Peyer's patch (tissue), 4 donors: ENCODE data around the gene OPTC. TPM values are rescaled to one million over a fixed set of nuclear protein-coding genes. Genes with fewer than 3 reads are reported as not detected.

Experiments used
- DNase-seq, 3 donors: peaks; one replicate each; pipeline ENCODE4 v3.0.0-alpha.2; 2017 to 2019
- H3K27ac ChIP-seq, 4 donors: fragments of 200-600 bp; sonication (generic); one replicate each; pipeline ENCODE4 v1.5.1; 2016 to 2019
- H3K27me3 ChIP-seq, 2 donors: fragments of 200-600 bp; sonication (generic); one replicate each; pipeline ENCODE4 v1.5.1; 2019
- H3K36me3 ChIP-seq, 3 donors: fragments of 200-600 bp; sonication (generic); one replicate each; pipeline ENCODE4 v1.5.1; 2016 to 2019
- H3K4me1 ChIP-seq, 4 donors: fragments of 200-600 bp; sonication (generic); one replicate each; pipeline ENCODE4 v1.5.1; 2016 to 2019
- H3K4me3 ChIP-seq, 4 donors: fragments of 200-600 bp; sonication (generic); 1 replicate in 3 of 4; 2 replicates in 1 of 4; pipeline ENCODE4 v1.5.1; 2016 to 2019; ENCODE audit warnings: mild to moderate bottlenecking in 1 of 4
- H3K9me3 ChIP-seq, 4 donors: fragments of 200-600 bp; sonication (generic); one replicate each; pipeline ENCODE4 v1.5.1; 2016 to 2019; ENCODE audit warnings: mild to moderate bottlenecking in 1 of 4
- POLR2A ChIP-seq, 2 donors: fragments of 450-650 bp; IDR thresholded peaks; one replicate each; pipeline ENCODE4 v1.5.1; 2017; ENCODE audit warnings: antibody characterized with exemption in 2 of 2, mild to moderate bottlenecking in 2 of 2, moderate library complexity in 2 of 2
- total RNA-seq, 4 donors: library from RNA; depleted of rRNA; stranded (reverse); fragments of >200 nt; gene quantifications; one replicate each; pipeline ENCODE4 v1.1.0, GENCODE V29; 2016
- TF ChIP-seq, protein P1 (sequence below), 6 experiments: fragments of 450-650 bp in 4 of 6; fragments of 200-600 bp in 2 of 6; sonication (generic) in 1 of 6; IDR thresholded peaks; one replicate each; pipeline ENCODE4 v1.5.1; 2017 to 2019; ENCODE audit warnings: antibody characterized with exemption in 6 of 6, mild to moderate bottlenecking in 3 of 6, moderate library complexity in 1 of 6

The OPTC gene
- total RNA-seq, 4 donors from 2014 or later: not detected

DNA sequence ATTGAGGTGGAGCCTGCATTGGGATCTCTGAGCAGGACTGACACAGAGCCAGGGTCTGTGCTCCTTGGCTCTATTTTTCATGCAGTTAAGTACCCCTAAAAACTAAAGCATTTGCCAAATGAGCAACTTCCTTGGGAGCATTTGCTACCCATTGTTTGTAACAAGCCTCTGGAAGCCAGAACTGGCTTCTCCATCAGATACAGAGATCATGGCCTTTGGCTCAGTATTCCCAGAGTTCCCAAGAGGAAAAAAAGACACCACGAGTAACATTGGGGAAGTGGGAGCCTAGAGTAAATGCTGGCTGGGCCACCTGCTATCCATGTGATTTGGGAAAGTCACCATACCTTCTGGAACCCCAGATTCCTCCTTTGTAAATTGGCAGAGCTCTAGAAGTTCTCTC, 44.8 kb downstream of the OPTC start:
- H3K27ac ChIP-seq: no peak overlapping the region

DNA sequence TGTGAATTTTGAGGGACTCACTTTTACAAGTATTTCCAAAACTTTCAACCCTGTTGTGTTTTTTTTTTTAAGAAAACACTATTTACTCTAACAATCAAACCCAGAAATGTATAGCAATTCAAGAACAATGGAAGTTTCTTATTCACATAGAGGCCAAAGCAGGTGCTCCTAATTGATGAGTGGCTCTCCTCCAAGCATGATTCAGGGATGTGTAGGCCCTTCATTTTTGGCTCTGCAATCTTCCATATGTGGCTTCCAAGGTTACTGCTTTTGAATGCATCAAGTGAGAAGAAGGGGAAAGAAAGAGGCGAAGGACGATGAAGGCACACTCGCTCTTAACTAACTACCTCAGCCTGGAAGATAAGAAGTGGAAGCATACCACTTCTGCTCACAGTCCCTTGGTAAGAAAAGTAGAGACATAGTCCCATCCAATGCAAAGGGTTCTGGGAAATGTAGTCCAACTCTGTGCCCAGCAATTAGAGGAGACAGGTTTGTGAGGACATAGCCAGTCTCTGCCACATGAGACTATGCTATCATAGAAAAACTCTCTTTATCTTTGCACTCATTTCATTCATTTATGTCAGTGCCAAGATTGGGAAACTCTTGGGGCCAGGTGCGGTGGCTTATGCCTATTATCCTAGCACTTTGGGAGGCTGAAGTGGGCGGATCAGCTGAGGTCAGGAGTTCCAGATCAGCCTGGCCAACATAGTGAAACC, 46.0 kb downstream of the OPTC start:
- H3K36me3 ChIP-seq: no peaks in the 10 kb centered on the region
- DNase-seq: no peak
- H3K4me3 ChIP-seq: no peak overlapping the region
- H3K27me3 ChIP-seq: no peaks in the 10 kb centered on the region
- H3K9me3 ChIP-seq: no peaks in the 10 kb centered on the region
- TF ChIP-seq POLR2A (IDR thresholded peaks at IDR 0.05): no peak
- TF ChIP-seq, protein P1, sequence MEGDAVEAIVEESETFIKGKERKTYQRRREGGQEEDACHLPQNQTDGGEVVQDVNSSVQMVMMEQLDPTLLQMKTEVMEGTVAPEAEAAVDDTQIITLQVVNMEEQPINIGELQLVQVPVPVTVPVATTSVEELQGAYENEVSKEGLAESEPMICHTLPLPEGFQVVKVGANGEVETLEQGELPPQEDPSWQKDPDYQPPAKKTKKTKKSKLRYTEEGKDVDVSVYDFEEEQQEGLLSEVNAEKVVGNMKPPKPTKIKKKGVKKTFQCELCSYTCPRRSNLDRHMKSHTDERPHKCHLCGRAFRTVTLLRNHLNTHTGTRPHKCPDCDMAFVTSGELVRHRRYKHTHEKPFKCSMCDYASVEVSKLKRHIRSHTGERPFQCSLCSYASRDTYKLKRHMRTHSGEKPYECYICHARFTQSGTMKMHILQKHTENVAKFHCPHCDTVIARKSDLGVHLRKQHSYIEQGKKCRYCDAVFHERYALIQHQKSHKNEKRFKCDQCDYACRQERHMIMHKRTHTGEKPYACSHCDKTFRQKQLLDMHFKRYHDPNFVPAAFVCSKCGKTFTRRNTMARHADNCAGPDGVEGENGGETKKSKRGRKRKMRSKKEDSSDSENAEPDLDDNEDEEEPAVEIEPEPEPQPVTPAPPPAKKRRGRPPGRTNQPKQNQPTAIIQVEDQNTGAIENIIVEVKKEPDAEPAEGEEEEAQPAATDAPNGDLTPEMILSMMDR (IDR thresholded peaks at IDR 0.05): no peak
- H3K4me1 ChIP-seq: no peaks in the 10 kb centered on the region
- H3K27ac ChIP-seq: no peak overlapping the region

More for the DNA sequence above, 44.8 kb downstream of the OPTC start:
- Histone ChIP-seq H3K27me3 (no peaks in the 10 kb centered on the region), H3K4me1 (no peaks in the 10 kb centered on the region), H3K9me3 (no peaks in the 10 kb centered on the region), H3K36me3 (no peaks in the 10 kb centered on the region), H3K4me3 (no peak overlapping the region)
- no peak for DNase-seq
- TF ChIP-seq, protein P1 (IDR thresholded peaks at IDR 0.05): no peak
- TF ChIP-seq POLR2A (IDR thresholded peaks at IDR 0.05): no peak

DNA sequence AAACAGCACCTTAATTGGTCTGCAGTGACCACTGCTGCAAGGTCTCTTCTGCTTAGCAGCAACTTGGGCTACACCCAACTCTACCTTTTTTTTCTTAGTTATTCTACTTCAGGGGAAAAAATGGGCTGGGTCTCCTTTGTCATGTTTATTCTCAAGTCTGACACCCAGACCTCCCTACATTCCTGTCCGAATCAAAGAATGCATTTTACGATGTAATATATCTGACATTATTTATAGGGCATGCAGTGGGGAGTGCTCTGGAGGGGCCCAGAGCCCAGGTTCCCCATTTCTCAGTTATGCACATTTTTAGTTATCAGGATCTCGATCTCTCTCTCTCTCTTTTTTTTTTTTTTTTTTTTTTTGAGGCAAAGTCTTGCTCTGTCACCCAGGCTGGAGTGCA, 50.5 kb downstream of the OPTC start:
- Histone ChIP-seq H3K27me3 (no peaks in the 10 kb centered on the region), H3K27ac (no peak overlapping the region), H3K36me3 (no peaks in the 10 kb centered on the region), H3K4me3 (no peak overlapping the region), H3K4me1 (no peaks in the 10 kb centered on the region), H3K9me3 (no peaks in the 10 kb centered on the region)
- no peak for DNase-seq
- TF ChIP-seq POLR2A (IDR thresholded peaks at IDR 0.05): no peak
- TF ChIP-seq, protein P1 (IDR thresholded peaks at IDR 0.05): no peak

DNA sequence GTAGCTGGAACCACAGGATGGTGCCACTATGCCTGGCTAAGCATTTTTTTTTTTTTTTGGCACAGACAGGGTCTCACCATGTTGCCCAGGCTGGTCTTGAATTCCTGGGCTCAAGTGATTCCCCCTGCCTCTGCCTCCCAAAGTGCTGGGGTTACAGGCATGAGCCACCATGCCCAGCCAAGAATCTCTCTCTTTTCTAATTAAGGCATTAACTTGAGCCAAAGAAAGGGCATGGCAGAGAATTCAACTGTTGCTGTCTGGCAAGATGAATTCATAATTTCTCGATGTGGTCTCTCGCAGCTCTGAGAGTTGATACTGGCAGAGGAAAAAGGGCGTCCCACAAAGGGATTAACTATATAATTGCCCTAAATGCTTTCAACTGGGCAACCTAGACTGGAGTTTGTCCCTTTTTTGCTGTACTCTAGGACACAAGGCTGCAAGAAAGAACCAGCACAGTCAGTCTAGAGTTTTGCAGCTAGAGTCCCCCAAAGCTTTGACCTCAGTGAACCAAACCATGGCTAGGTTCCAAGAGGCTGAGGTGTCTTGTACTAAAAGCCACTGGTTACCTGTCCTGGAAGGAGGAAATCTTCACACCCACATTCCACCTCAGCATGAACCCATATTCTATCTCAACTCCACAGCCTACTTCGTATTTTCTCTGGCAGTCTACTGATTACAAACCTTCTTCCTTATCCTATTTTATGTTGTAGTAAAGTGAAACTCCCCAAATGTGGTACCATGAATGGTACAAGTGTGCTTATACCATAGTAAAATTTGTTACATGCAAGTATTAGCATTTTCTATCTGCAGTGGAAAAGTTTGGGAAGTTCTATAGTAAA, 51.2 kb downstream of the OPTC start:
- Histone ChIP-seq H3K27me3 (no peaks in the 10 kb centered on the region), H3K9me3 (no peaks in the 10 kb centered on the region), H3K4me1 (no peaks in the 10 kb centered on the region), H3K27ac (no peak overlapping the region), H3K36me3 (no peaks in the 10 kb centered on the region), H3K4me3 (no peak overlapping the region)
- TF ChIP-seq, protein P1 (IDR thresholded peaks at IDR 0.05): no peak
- TF ChIP-seq POLR2A (IDR thresholded peaks at IDR 0.05): no peak
- DNase-seq: no peak

DNA sequence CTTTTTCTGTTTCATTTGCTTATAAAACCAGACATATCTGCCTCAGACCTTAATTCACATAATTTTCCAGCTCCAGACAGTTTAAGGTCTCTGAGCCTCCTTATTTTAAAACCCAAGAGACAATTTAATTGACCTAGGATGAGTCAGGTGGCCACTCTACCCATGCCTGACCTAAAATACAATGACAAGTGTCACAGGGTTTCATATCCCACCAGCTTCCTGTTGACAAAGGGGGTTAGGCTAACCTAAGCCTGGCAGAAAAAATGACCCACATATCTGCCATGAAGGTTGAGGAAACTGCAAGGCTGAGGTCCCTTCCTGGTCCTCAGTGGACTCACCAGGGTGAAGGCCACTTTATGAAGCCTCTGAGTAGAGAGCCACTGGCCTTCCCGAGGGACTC, 52.3 kb downstream of the OPTC start:
- Histone ChIP-seq H3K27ac (no peak overlapping the region), H3K4me3 (no peak overlapping the region), H3K4me1 (no peaks in the 10 kb centered on the region), H3K9me3 (no peaks in the 10 kb centered on the region), H3K27me3 (no peaks in the 10 kb centered on the region), H3K36me3 (no peaks in the 10 kb centered on the region)
- DNase-seq: no peak
- no peak for TF ChIP-seq POLR2A (IDR thresholded peaks at IDR 0.05)
- TF ChIP-seq, protein P1 (IDR thresholded peaks at IDR 0.05): no peak
